ENCODE data around the gene FOXF1. TPM values are rescaled to one million over a fixed set of nuclear protein-coding genes. Genes with fewer than 3 reads are reported as not detected.

Gene FOXF1
- total RNA-seq, 1 donor from 2014 or later = 0.33 TPM

DNA sequence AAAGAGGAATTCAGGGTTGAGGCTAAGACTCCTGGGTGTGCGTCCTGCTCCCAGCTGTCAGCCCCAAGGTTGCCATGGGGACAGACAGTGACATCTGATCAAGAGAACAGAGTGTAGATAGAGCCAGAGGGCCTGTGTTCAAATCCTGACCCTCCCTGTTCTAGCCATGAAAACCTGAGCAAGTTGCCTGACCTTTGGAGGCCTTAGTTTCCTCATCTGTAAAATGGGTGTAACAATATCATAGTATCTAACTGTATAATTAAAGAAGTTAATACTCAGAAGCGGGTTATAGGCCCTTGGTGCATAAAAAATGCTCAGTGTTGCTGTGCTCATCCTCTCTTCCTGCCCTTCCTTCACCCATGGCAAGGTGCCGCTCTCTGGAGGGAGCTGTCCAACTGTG, 28.7 kb upstream of the FOXF1 start:
- Histone ChIP-seq H3K36me3 (no peaks in the 10 kb centered on the region), H3K4me1 (peaks cover 4% of the 10 kb centered on the region), H3K27me3 (ENCODE audit: low read depth) (peaks cover 99% of the 10 kb centered on the region), H3K27ac (replicated peaks) (no peak overlapping the region), H3K9me3 (replicated peaks) (peaks cover 17% of the 10 kb centered on the region), H3K4me3 (no peak overlapping the region)
- TF ChIP-seq, protein P1, sequence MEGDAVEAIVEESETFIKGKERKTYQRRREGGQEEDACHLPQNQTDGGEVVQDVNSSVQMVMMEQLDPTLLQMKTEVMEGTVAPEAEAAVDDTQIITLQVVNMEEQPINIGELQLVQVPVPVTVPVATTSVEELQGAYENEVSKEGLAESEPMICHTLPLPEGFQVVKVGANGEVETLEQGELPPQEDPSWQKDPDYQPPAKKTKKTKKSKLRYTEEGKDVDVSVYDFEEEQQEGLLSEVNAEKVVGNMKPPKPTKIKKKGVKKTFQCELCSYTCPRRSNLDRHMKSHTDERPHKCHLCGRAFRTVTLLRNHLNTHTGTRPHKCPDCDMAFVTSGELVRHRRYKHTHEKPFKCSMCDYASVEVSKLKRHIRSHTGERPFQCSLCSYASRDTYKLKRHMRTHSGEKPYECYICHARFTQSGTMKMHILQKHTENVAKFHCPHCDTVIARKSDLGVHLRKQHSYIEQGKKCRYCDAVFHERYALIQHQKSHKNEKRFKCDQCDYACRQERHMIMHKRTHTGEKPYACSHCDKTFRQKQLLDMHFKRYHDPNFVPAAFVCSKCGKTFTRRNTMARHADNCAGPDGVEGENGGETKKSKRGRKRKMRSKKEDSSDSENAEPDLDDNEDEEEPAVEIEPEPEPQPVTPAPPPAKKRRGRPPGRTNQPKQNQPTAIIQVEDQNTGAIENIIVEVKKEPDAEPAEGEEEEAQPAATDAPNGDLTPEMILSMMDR (IDR thresholded peaks at IDR 0.05; ENCODE audit: borderline replicate concordance) = no peak
- no peak for DNase-seq
- intact Hi-C loops (cut with micrococcal nuclease) = no loop called here

DNA sequence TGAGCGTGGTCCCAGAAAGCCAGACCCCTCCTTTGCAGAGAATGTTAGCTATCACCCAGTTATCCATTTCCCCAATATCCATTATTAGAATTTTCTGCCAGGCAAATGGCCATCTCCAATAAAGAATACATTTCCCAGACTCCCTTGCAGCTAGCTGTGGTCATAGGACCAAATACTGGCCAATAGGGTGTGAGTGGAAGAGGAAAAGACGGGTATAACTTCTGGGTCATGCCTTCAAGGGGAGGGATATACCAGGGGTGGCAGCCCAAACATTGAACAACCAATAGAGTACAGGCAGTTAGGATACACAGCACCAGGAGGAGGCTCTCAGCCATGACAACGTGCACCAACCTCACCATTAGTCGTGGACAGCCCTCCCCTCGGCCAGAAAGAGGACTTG, 26.1 kb upstream of the FOXF1 start:
- DNase-seq = no peak
- H3K27me3 ChIP-seq (ENCODE audit: low read depth) = peaks cover 99% of the 10 kb centered on the region
- no peaks in the 10 kb centered on the region for H3K36me3 ChIP-seq
- no peaks in the 10 kb centered on the region for H3K4me1 ChIP-seq
- intact Hi-C loops (cut with micrococcal nuclease) = no loop called here
- H3K9me3 ChIP-seq (replicated peaks) = peaks cover 17% of the 10 kb centered on the region
- TF ChIP-seq, protein P1 (IDR thresholded peaks at IDR 0.05; ENCODE audit: borderline replicate concordance) = no peak
- no peak overlapping the region for H3K27ac ChIP-seq (replicated peaks)
- H3K4me3 ChIP-seq = no peak overlapping the region

DNA sequence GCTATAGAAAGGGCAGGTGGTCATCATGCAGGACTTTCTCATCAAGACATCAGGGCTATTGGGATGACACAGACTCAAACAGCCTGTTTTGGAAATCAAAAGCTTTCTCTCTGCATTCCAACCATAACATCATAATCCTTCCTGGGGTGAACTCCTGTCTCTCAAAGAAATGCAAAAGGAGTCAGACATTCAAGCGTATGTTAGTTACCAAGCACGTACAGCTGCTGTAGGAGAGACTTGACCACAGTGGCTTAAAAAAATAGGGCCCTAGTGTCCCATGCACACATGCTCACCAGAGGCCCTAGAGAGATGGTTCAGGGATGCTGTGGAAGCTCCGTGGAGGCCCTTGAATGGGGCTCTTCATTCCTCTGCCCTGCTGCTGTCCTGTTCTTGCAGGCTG, 24.6 kb upstream of the FOXF1 start:
- DNase-seq = no peak
- H3K36me3 ChIP-seq = no peaks in the 10 kb centered on the region
- H3K27me3 ChIP-seq (ENCODE audit: low read depth) = peaks cover 99% of the 10 kb centered on the region
- peaks cover 23% of the 10 kb centered on the region for H3K9me3 ChIP-seq (replicated peaks)
- H3K4me1 ChIP-seq = no peaks in the 10 kb centered on the region
- TF ChIP-seq, protein P1 (IDR thresholded peaks at IDR 0.05; ENCODE audit: borderline replicate concordance) = no peak
- intact Hi-C loops (cut with micrococcal nuclease) = no loop called here
- no peak overlapping the region for H3K27ac ChIP-seq (replicated peaks)
- no peak overlapping the region for H3K4me3 ChIP-seq

DNA sequence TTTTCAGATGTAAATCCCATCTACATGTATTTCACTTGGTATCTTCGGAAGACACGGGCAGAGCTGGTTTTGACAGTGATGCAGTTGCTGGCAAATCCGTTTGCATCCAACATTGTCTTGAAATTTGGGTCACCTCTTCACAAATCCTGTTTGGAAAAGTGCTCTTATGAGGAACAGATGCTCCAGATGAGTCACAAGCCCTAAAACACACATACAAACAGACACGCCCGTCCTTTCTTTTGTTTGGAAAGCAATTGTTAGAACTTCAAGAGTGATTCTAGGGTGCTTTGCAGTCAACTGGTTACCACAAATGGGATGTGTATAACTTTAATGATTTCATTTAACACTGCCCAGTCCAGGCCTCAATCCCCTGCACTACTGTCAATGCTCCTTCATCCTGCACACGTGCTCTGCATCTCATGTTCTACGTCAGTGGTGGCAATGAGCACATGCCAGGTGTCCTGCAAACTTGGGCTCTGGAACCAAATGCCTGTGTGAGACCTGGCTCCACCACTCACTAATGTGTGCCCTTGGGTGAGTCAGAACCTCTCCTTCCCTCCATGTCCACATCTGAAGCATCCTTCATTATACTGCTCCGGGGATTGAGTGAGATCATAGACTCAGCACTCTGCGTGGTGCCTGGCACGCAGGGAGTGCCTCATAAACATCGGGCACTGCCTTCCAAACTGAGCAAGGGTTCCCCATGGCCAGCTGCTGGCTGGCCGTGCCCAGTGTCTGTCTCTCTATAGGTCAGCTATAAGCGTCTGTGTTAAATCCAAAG, 19.3 kb upstream of the FOXF1 start:
- Histone ChIP-seq H3K27ac (replicated peaks) (no peak overlapping the region), H3K9me3 (replicated peaks) (peaks cover 7% of the 10 kb centered on the region), H3K36me3 (no peaks in the 10 kb centered on the region), H3K4me3 (no peak overlapping the region), H3K27me3 (ENCODE audit: low read depth) (peaks cover 100% of the 10 kb centered on the region), H3K4me1 (peaks cover under 1% of the 10 kb centered on the region)
- no peak for DNase-seq
- intact Hi-C loops (cut with micrococcal nuclease) = no loop called here
- TF ChIP-seq, protein P1 (IDR thresholded peaks at IDR 0.05; ENCODE audit: borderline replicate concordance) = no peak

DNA sequence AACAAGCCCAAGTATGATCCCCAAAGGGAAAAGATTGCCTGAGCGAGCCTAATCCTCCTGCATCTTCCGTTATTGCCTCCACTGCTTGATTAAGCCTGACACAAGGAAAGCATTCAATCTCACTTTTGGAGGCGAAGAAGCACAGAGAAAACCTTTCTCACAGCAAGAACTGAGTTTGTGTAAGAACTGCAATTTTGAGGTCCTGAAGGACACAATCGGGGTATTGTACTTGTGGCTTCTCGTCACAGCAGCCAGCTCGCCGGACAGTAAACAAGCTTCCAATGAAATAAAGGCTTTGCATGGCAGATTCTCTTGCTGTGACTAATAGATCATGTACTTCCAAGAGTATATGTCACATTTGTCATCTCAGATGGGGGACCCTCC, 18.7 kb upstream of the FOXF1 start:
- DNase-seq = no peak
- intact Hi-C loops (cut with micrococcal nuclease) = no loop called here
- no peaks in the 10 kb centered on the region for H3K36me3 ChIP-seq
- H3K4me3 ChIP-seq = no peak overlapping the region
- no peak overlapping the region for H3K27ac ChIP-seq (replicated peaks)
- TF ChIP-seq, protein P1 (IDR thresholded peaks at IDR 0.05; ENCODE audit: borderline replicate concordance) = no peak
- peaks cover 100% of the 10 kb centered on the region for H3K27me3 ChIP-seq (ENCODE audit: low read depth)
- H3K9me3 ChIP-seq (replicated peaks) = peaks cover 7% of the 10 kb centered on the region
- peaks cover 7% of the 10 kb centered on the region for H3K4me1 ChIP-seq
